OCI-LY7 (cell line): ENCODE data around the gene P2RX6.

Experiments used
- CTCF ChIP-seq: fragments of 200-600 bp; sonication (generic); conservative IDR thresholded peaks from 2 replicates; pipeline ENCODE4 v1.5.1; 2014; ENCODE audit warnings: mild to moderate bottlenecking, antibody characterized with exemption, low read length, moderate library complexity, mixed read lengths
- EZH2phosphoT487 ChIP-seq: fragments of 200-600 bp; sonication (generic); IDR thresholded peaks from 2 replicates; pipeline ENCODE4 v1.6.1; 2018; ENCODE audit warnings: low read depth, borderline replicate concordance, mild to moderate bottlenecking, mixed run types, antibody characterized with exemption, low read length, moderate library complexity, mixed read lengths

- TF ChIP-seq CTCF (no peak), EZH2phosphoT487 (no peak)
Measured at GRCh38 chr22:21009638-21010425, 5.1 kb upstream of the P2RX6 start.
